ENCODE measurements around the gene TRPM8.

TRPM8 gene

GRCh38 chr2:233945146-233945545 is 28.0 kb downstream of the TRPM8 start:
- DNase-seq (ENCODE audit: insufficient read length, low spot score): no peak
- no peak for FAIRE-seq
- TF ChIP-seq CTCF (IDR thresholded peaks at IDR 0.05; ENCODE audit: insufficient read depth, missing control alignments): no peak

- FAIRE-seq (no peak), DNase-seq (ENCODE audit: insufficient read length, low spot score) (no peak)
- TF ChIP-seq CTCF (IDR thresholded peaks at IDR 0.05; ENCODE audit: insufficient read depth, missing control alignments): no peak
Measured at GRCh38 chr2:233950078-233950825, 33.1 kb downstream of the TRPM8 start.

GRCh38 chr2:233952335-233952734 is 35.2 kb downstream of the TRPM8 start:
- FAIRE-seq: no peak
- DNase-seq (ENCODE audit: insufficient read length, low spot score): no peak
- TF ChIP-seq CTCF (IDR thresholded peaks at IDR 0.05; ENCODE audit: insufficient read depth, missing control alignments): no peak

- DNase-seq (ENCODE audit: insufficient read length, low spot score): no peak
- FAIRE-seq: no peak
Measured at GRCh38 chr2:233953087-233953801, 36.1 kb downstream of the TRPM8 start.

GRCh38 chr2:233960203-233960602 is 43.0 kb downstream of the TRPM8 start:
- DNase-seq (ENCODE audit: insufficient read length, low spot score): no peak
- no peak for FAIRE-seq
- no peak for TF ChIP-seq CTCF (IDR thresholded peaks at IDR 0.05; ENCODE audit: insufficient read depth, missing control alignments)

More at GRCh38 chr2:233953087-233953801, 36.1 kb downstream of the TRPM8 start:
- no peak for TF ChIP-seq CTCF (IDR thresholded peaks at IDR 0.05; ENCODE audit: insufficient read depth, missing control alignments)

GRCh38 chr2:233961905-233962304 is 44.7 kb downstream of the TRPM8 start:
- TF ChIP-seq CTCF (IDR thresholded peaks at IDR 0.05; ENCODE audit: insufficient read depth, missing control alignments): no peak
- no peak for DNase-seq (ENCODE audit: insufficient read length, low spot score)
- no peak for FAIRE-seq

GRCh38 chr2:233964581-233964980 is 47.4 kb downstream of the TRPM8 start:
- TF ChIP-seq CTCF (IDR thresholded peaks at IDR 0.05; ENCODE audit: insufficient read depth, missing control alignments): no peak
- FAIRE-seq (no peak), DNase-seq (ENCODE audit: insufficient read length, low spot score) (no peak)
